WTC11 (cell line): Measurements from ENCODE around the gene ZNF892.

Experiments used
- AFF4 ChIP-seq: sonication (generic); formaldehyde crosslinking; IDR thresholded peaks from 2 replicates; pipeline ENCODE4 v1.8.1; 2023; ENCODE audit warnings: mild to moderate bottlenecking, missing genetic modification reagents, borderline replicate concordance
- ATF3 ChIP-seq: sonication (generic); formaldehyde crosslinking; conservative IDR thresholded peaks from 2 replicates; pipeline ENCODE4 v1.8.1; 2022; ENCODE audit warnings: mild to moderate bottlenecking, missing genetic modification reagents
- CREM ChIP-seq: sonication (generic); formaldehyde crosslinking; IDR thresholded peaks from 2 replicates; pipeline ENCODE4 v1.8.1; 2022; ENCODE audit warnings: mild to moderate bottlenecking, missing genetic modification reagents, moderate library complexity
- MAX ChIP-seq: sonication (generic); formaldehyde crosslinking; IDR thresholded peaks from 2 replicates; pipeline ENCODE4 v1.8.0; 2022; ENCODE audit warnings: mild to moderate bottlenecking, missing genetic modification reagents
- NFATC4 ChIP-seq: fragments of 250-450 bp; sonication (Bioruptor Pico); IDR thresholded peaks from 2 replicates; pipeline ENCODE4 v1.9.0; 2021; ENCODE audit warnings: mild to moderate bottlenecking
- NR2C2 ChIP-seq: sonication (generic); formaldehyde crosslinking; IDR thresholded peaks from 2 replicates; pipeline ENCODE4 v1.8.0; 2022; ENCODE audit warnings: mild to moderate bottlenecking, missing genetic modification reagents
- NR3C1 ChIP-seq: sonication (generic); formaldehyde crosslinking; conservative IDR thresholded peaks from 2 replicates; pipeline ENCODE4 v1.8.1; 2023; ENCODE audit warnings: low read depth, mild to moderate bottlenecking, missing genetic modification reagents
- ZMAT4 ChIP-seq: fragments of 250-450 bp; sonication (Bioruptor Pico); IDR thresholded peaks from 2 replicates; pipeline ENCODE4 v1.9.0; 2021; ENCODE audit warnings: mild to moderate bottlenecking
- TF ChIP-seq, protein P1 (sequence below): fragments of 200-600 bp; IDR thresholded peaks from 2 replicates; pipeline ENCODE4 v1.8.0; 2022; ENCODE audit warnings: antibody characterized with exemption
- TF ChIP-seq, protein P2 (sequence below): sonication (generic); formaldehyde crosslinking; IDR thresholded peaks from 2 replicates; pipeline ENCODE4 v1.8.1; 2022; ENCODE audit warnings: missing genetic modification reagents, borderline replicate concordance
- TF ChIP-seq, protein P3 (sequence below): sonication (generic); formaldehyde crosslinking; IDR thresholded peaks from 2 replicates; pipeline ENCODE4 v1.8.1; 2022; ENCODE audit warnings: low read depth, missing genetic modification reagents, borderline replicate concordance

DNA sequence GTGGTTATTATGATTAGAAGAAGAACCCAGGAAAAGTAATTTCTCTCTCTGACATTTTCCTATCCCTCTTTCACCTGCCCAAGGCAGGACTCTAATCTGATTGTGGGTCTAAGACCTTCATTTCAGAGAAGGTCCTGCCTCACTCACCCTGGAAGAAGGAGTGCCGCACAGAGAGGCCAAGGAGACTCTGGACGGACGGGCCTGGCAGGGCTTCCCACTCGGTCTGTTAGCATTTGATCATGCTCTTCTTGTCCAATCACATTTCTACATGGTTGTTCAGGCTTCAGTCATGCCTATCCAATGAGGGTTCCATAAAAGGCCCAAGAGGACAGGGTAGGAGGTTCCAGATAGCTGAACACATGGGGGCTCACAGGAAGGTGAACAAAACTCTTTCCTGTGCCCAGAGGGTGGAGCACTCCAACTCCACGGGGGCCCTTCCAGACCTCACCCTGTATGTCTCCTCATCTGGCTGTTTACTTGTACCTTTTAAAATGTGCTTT is 27.0 kb downstream of the ZNF892 start:
- TF ChIP-seq, protein P1, sequence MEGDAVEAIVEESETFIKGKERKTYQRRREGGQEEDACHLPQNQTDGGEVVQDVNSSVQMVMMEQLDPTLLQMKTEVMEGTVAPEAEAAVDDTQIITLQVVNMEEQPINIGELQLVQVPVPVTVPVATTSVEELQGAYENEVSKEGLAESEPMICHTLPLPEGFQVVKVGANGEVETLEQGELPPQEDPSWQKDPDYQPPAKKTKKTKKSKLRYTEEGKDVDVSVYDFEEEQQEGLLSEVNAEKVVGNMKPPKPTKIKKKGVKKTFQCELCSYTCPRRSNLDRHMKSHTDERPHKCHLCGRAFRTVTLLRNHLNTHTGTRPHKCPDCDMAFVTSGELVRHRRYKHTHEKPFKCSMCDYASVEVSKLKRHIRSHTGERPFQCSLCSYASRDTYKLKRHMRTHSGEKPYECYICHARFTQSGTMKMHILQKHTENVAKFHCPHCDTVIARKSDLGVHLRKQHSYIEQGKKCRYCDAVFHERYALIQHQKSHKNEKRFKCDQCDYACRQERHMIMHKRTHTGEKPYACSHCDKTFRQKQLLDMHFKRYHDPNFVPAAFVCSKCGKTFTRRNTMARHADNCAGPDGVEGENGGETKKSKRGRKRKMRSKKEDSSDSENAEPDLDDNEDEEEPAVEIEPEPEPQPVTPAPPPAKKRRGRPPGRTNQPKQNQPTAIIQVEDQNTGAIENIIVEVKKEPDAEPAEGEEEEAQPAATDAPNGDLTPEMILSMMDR = no peak
- TF ChIP-seq NR3C1 (CRISPR knock-in tag) = no peak
- no peak for TF ChIP-seq NR2C2 (CRISPR knock-in tag)
- no peak for TF ChIP-seq ATF3 (CRISPR knock-in tag)
- TF ChIP-seq, protein P2, sequence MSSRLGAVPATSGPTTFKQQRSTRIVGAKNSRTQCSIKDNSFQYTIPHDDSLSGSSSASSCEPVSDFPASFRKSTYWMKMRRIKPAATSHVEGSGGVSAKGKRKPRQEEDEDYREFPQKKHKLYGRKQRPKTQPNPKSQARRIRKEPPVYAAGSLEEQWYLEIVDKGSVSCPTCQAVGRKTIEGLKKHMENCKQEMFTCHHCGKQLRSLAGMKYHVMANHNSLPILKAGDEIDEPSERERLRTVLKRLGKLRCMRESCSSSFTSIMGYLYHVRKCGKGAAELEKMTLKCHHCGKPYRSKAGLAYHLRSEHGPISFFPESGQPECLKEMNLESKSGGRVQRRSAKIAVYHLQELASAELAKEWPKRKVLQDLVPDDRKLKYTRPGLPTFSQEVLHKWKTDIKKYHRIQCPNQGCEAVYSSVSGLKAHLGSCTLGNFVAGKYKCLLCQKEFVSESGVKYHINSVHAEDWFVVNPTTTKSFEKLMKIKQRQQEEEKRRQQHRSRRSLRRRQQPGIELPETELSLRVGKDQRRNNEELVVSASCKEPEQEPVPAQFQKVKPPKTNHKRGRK (CRISPR knock-in tag) = no peak
- TF ChIP-seq MAX (CRISPR knock-in tag) = no peak
- TF ChIP-seq ZMAT4 (CRISPR knock-in tag) = no peak
- TF ChIP-seq, protein P3, sequence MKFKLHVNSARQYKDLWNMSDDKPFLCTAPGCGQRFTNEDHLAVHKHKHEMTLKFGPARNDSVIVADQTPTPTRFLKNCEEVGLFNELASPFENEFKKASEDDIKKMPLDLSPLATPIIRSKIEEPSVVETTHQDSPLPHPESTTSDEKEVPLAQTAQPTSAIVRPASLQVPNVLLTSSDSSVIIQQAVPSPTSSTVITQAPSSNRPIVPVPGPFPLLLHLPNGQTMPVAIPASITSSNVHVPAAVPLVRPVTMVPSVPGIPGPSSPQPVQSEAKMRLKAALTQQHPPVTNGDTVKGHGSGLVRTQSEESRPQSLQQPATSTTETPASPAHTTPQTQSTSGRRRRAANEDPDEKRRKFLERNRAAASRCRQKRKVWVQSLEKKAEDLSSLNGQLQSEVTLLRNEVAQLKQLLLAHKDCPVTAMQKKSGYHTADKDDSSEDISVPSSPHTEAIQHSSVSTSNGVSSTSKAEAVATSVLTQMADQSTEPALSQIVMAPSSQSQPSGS = no peak
- TF ChIP-seq CREM = no peak
- TF ChIP-seq NFATC4 (CRISPR knock-in tag) = no peak
- no peak for TF ChIP-seq AFF4 (CRISPR knock-in tag)
